ENCODE data around the gene PLP2.

DNA sequence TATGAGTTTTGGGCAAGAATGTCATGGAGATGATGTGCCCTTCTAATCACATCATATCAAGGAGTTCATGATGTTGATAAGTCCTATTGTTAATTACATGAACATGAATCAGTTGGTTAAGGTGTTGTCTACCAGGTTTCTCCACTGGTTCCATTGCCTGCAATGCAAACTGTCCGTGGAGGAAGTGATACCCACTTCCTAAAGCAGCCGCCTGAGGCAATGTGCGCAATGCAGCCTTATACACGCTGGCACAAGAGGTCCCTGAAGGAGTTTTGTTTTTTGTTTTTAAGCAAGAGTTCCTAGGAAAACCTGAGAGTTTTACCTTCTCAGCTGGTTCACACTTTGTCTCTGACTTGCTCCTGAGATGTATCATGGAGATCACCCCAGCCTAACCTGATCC, 42.3 kb upstream of the PLP2 start:
- no peak for TF ChIP-seq EZH2phosphoT487 (IDR thresholded peaks at IDR 0.05; ENCODE audit: borderline replicate concordance, low read length)
- TF ChIP-seq, protein P1, sequence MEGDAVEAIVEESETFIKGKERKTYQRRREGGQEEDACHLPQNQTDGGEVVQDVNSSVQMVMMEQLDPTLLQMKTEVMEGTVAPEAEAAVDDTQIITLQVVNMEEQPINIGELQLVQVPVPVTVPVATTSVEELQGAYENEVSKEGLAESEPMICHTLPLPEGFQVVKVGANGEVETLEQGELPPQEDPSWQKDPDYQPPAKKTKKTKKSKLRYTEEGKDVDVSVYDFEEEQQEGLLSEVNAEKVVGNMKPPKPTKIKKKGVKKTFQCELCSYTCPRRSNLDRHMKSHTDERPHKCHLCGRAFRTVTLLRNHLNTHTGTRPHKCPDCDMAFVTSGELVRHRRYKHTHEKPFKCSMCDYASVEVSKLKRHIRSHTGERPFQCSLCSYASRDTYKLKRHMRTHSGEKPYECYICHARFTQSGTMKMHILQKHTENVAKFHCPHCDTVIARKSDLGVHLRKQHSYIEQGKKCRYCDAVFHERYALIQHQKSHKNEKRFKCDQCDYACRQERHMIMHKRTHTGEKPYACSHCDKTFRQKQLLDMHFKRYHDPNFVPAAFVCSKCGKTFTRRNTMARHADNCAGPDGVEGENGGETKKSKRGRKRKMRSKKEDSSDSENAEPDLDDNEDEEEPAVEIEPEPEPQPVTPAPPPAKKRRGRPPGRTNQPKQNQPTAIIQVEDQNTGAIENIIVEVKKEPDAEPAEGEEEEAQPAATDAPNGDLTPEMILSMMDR (IDR thresholded peaks at IDR 0.05; ENCODE audit: low read depth, low read length, poor library complexity, severe bottlenecking), result no peak

Data from DOHH2 (cell line).